GM12892 (cell line): Measurements from ENCODE around the gene MYH10.
A peak's percentile ranks its signal among the peaks of the same experiment; 100 is the strongest.

Source experiments
- DNase-seq: peaks from one replicate; pipeline ENCODE4 v3.0.0; 2011; ENCODE audit not compliant: insufficient read length
- FAIRE-seq: peaks from 2 replicates; lab custom pipeline; 2011; peaks lifted over from hg19 to GRCh38; lab: Jason Lieb, UNC
- POLR2A ChIP-seq: IDR thresholded peaks from 2 replicates; pipeline ENCODE4 v1.6.1; 2011; ENCODE audit warnings: low read depth, low read length, control low read depth
- POLR2AphosphoS5 ChIP-seq: IDR thresholded peaks from 2 replicates; pipeline ENCODE4 v1.6.1; 2011; ENCODE audit warnings: low read depth, low read length, control low read depth
- TAF1 ChIP-seq: IDR thresholded peaks from 2 replicates; pipeline ENCODE4 v1.6.1; 2011; ENCODE audit warnings: low read depth, mild to moderate bottlenecking, control low read depth, low read length, borderline replicate concordance

The MYH10 gene

GRCh38 chr17:8621585-8621984 lies 8.9 kb downstream of the MYH10 start:
- FAIRE-seq (no peak), DNase-seq (no peak)
- TF ChIP-seq POLR2A (no peak), TAF1 (no peak), POLR2AphosphoS5 (no peak)

GRCh38 chr17:8619294-8619693 lies 11.2 kb downstream of the MYH10 start:
- no peak for DNase-seq
- TF ChIP-seq POLR2A (no peak), POLR2AphosphoS5 (no peak), TAF1 (no peak)
- no peak for FAIRE-seq

GRCh38 chr17:8618825-8619224 lies 11.7 kb downstream of the MYH10 start:
- DNase-seq (no peak), FAIRE-seq (no peak)
- no peak for TF ChIP-seq POLR2A
- no peak for TF ChIP-seq TAF1
- TF ChIP-seq POLR2AphosphoS5, result no peak

- DNase-seq (no peak), FAIRE-seq (no peak)
- no peak for TF ChIP-seq POLR2AphosphoS5
- no peak for TF ChIP-seq POLR2A
Measured at GRCh38 chr17:8614988-8615387, 15.5 kb downstream of the MYH10 start.

DNA sequence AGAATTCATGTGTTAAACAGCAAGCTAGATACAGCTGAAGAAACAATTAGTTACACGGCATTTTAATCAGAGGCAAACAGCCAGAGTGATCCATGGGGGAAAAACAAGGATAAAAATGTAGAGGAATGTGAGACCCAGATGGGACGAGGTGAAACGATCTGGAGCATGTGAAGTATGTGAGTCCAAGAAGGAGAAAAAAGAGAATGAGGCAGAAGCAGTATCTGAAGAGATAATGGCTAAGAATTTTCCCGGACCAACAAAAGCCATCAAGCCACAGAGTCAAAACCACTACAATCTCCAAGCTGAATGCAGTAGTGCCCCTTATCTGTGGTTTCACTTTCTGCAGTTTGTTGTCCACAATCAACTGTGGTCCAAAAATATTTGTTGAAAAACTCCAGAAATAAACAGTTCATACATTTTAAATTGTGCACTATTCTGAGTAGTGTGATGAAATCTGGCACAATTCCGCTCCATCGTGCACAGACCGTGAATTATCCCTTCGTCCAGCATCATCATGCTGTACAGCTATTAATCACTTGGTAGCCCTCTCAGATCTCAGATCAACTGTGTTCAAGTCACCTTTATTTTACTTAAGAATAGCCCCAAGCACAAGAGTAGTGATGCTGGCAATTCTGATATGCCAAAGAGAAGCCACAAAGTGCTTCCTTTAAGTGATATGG lies 18.8 kb downstream of the MYH10 start:
- FAIRE-seq, result peak; percentile 76
- no peak for TF ChIP-seq POLR2A
- TF ChIP-seq POLR2AphosphoS5, result no peak
- no peak for TF ChIP-seq TAF1
- no peak for DNase-seq

GRCh38 chr17:8611137-8611536 lies 19.4 kb downstream of the MYH10 start:
- DNase-seq (no peak), FAIRE-seq (peak; percentile 42)
- TF ChIP-seq POLR2AphosphoS5, result no peak
- TF ChIP-seq POLR2A, result no peak
- no peak for TF ChIP-seq TAF1

DNA sequence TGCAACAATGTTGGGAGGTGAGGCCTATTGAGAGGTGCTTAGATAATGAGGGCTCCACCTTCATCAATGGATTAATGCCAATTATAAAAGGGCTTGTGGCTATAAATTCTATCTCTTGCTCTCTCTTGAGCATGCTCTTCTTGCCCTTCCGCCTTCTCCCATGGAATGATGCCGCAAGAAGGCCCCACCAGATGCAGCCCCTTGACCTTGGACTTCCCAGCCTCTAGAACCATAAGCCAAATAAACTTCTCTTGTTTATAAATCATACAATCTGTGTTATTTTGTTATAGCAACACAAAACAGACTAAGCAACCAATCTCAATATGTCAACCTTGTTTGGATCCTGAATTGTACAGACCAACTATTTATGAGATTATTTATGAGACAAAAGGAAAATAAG lies 20.0 kb downstream of the MYH10 start:
- no peak for FAIRE-seq
- TF ChIP-seq TAF1, result no peak
- TF ChIP-seq POLR2A, result no peak
- no peak for TF ChIP-seq POLR2AphosphoS5
- no peak for DNase-seq

DNA sequence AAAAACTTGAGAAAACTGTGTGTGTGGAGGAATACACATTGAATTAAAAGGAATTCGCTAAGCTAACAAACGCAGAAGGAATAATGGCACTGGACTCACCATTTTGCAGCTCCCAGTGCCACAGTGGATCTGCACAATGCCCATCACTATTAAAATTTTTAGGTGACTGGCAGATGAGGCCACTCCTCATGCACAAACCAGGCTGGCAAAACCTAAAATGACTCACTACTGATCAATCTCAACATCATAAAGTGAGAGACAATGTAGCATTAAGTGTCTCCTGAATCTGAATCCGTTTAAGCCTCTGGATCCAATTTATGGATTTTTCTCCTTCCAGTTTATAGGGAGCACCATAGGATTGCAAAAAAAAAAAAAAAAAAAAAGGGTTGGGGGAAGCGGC lies 20.6 kb downstream of the MYH10 start:
- no peak for DNase-seq
- FAIRE-seq, result no peak
- TF ChIP-seq TAF1, result no peak
- no peak for TF ChIP-seq POLR2A
- TF ChIP-seq POLR2AphosphoS5, result no peak

DNA sequence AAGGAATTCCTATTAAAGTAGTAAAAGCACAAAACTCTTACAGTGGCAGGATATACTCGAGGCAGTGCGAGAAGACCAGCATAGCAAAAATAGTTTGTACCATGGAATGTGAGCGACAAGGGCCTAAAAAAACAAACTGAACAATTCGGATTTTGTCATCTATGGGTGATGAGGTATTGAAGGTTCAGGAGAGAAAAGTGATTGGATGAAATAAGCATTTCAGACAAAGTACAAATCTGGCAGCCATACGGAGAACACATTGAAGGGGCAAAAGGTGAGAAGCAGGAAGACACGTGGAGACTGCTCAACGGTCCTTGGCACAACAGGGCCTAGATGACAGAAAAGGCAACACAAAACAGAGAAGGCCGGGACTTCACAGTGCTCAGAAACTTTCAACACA lies 22.5 kb downstream of the MYH10 start:
- TF ChIP-seq POLR2AphosphoS5 (no peak), POLR2A (no peak), TAF1 (no peak)
- DNase-seq (no peak), FAIRE-seq (no peak)

DNA sequence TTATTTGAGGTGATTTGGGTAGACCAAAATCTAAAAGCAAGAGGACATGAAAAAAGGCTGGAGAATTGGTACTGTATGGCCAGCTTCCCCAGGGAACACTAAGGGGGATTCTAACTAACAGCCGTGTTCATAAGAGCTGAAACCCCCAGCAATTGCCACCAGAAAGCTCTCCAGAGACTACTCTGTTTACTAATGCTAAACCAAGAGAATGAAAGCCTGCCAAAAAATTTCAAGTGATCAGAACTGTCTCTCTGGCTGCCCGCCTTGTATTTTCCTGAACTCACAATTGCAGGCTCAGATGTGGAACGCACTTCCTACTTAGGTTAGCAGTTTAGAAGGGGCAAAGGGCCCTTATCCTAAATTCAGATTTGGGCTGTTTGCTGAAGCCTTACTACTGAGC lies 24.1 kb downstream of the MYH10 start:
- DNase-seq (no peak), FAIRE-seq (no peak)
- TF ChIP-seq POLR2A (no peak), POLR2AphosphoS5 (no peak), TAF1 (no peak)

DNA sequence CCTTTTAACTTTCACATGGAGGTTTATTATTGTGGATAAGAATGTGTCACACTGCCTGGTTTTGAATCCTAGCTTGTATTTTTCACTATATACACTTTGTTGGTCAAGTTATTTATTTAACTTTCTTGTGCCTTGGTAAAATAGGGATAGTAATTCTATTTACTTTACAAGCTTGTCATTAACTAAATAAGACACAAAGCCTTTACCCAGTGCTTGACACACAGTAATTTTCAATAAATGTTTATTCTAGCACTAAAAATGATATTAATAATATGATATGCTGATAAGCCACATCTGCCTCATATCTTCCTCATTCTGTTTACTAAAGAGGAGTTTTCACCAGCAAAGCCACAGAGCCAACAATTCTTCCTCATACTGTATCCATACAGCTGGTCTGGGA lies 27.8 kb downstream of the MYH10 start:
- FAIRE-seq, result no peak
- TF ChIP-seq TAF1 (no peak), POLR2A (no peak), POLR2AphosphoS5 (no peak)
- DNase-seq, result no peak

DNA sequence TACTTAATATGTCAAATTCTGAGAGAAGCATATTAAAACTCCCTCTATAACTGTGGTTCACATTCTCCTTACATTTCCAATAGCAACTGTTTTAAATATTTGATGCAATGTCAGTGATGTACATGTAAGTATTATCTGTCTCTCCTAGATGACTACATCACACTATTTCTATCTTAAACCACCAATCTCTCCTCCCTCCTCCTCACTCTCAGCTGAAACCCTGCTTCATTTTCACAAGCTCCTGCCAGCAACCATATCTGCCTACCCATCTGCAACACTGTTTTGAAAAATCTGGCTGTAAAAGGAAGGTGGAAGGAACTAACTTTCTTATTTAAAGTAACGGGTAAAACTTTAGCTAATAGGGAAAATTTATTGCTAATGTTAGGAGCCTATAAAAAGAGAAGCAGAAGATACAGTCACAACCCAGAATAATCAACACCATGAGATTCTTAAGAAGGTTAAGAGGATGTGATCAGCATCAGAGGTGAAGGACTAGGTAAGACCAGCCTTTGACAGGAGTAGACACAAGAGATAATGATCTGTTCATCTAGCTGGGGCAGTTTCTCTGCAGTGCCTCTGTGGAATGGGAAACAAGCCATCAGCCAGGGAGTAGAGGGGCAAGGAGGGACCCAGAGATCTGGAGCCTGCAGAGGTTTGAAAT lies 31.0 kb downstream of the MYH10 start:
- no peak for TF ChIP-seq POLR2AphosphoS5
- TF ChIP-seq POLR2A, result no peak
- no peak for TF ChIP-seq TAF1
- peak; percentile 69 for FAIRE-seq
- DNase-seq, result no peak

- FAIRE-seq, result no peak
- TF ChIP-seq POLR2A (no peak), POLR2AphosphoS5 (no peak), TAF1 (no peak)
Measured at GRCh38 chr17:8598913-8599312, 31.6 kb downstream of the MYH10 start.

More at GRCh38 chr17:8598913-8599312, 31.6 kb downstream of the MYH10 start:
- no peak for DNase-seq
